ACC112 (cell line): ENCODE data around the gene ACE.

ENCODE experiments used
- H2AFZ ChIP-seq: fragments of 200-600 bp; sonication (generic); one replicate; pipeline ENCODE4 v1.6.0; 2017; ENCODE audit warnings: antibody characterized with exemption, low read length; ENCODE audit not compliant: unreplicated experiment
- H3K27ac ChIP-seq: fragments of 200-600 bp; sonication (generic); 2 replicates; pipeline ENCODE4 v1.5.1; 2014; ENCODE audit warnings: low read depth, mild to moderate bottlenecking, antibody characterized with exemption, low read length, moderate library complexity
- H3K27me3 ChIP-seq: fragments of 200-600 bp; sonication (generic); 2 replicates; pipeline ENCODE4 v1.6.1; 2014; ENCODE audit warnings: mild to moderate bottlenecking, antibody characterized with exemption, low read length, moderate library complexity, mixed read lengths; ENCODE audit not compliant: insufficient read depth
- H3K36me3 ChIP-seq: fragments of 200-600 bp; sonication (generic); 2 replicates; pipeline ENCODE4 v1.6.1; 2016; ENCODE audit warnings: mild to moderate bottlenecking, antibody characterized with exemption, low read length, moderate library complexity, mixed read lengths; ENCODE audit not compliant: insufficient read depth
- H3K4me1 ChIP-seq: fragments of 200-600 bp; sonication (generic); one replicate; pipeline ENCODE4 v1.6.1; 2016; ENCODE audit warnings: low read length, mixed read lengths; ENCODE audit not compliant: insufficient read depth, unreplicated experiment, control insufficient read depth
- H3K4me3 ChIP-seq: fragments of 200-600 bp; sonication (generic); 2 replicates; pipeline ENCODE4 v1.5.1; 2014; ENCODE audit warnings: mild to moderate bottlenecking, low read depth, low read length
- H3K79me2 ChIP-seq: fragments of 200-600 bp; sonication (generic); one replicate; pipeline ENCODE4 v1.6.0; 2016; ENCODE audit warnings: low read length; ENCODE audit not compliant: control insufficient read depth, unreplicated experiment, insufficient read depth

The ACE gene

GRCh38 chr17:63504261-63504660 lies 27.4 kb downstream of the ACE start:
- H3K27ac ChIP-seq: no peak overlapping the region
- H3K27me3 ChIP-seq: peaks cover 75% of the 10 kb centered on the region
- H3K36me3 ChIP-seq: no peaks in the 10 kb centered on the region
- no peaks in the 10 kb centered on the region for H3K79me2 ChIP-seq
- H2AFZ ChIP-seq: no peak overlapping the region
- no peak overlapping the region for H3K4me3 ChIP-seq
- no peaks in the 10 kb centered on the region for H3K4me1 ChIP-seq

- H3K79me2 ChIP-seq: no peaks in the 10 kb centered on the region
Measured at GRCh38 chr17:63505341-63505740, 28.5 kb downstream of the ACE start.

DNA sequence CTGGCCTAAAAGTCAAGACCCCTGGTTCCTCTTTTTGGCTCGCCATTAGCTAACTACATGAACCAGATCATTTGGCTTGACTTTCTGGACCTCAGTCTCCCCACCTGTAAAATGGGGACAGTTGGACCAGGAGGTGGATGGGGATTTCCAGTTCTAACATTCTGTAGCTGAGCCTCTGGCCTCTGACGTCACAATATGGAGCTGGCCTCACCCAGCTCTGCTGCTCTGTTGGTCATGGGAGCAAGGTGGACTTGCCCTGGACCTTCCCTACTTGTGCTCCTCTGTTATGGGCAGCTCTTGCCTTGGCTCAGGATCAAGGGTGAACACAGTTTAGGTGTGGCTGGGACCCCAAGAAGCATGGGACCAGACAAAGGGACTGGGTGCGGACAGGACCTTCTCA lies 29.8 kb downstream of the ACE start:
- peaks cover 63% of the 10 kb centered on the region for H3K27me3 ChIP-seq
- H2AFZ ChIP-seq: no peak overlapping the region
- no peaks in the 10 kb centered on the region for H3K79me2 ChIP-seq
- H3K36me3 ChIP-seq: no peaks in the 10 kb centered on the region
- H3K27ac ChIP-seq: no peak overlapping the region
- no peak overlapping the region for H3K4me3 ChIP-seq
- no peaks in the 10 kb centered on the region for H3K4me1 ChIP-seq

More at GRCh38 chr17:63505341-63505740, 28.5 kb downstream of the ACE start:
- Histone ChIP-seq H2AFZ (no peak overlapping the region), H3K27ac (no peak overlapping the region), H3K27me3 (peaks cover 75% of the 10 kb centered on the region), H3K36me3 (no peaks in the 10 kb centered on the region), H3K4me3 (no peak overlapping the region), H3K4me1 (no peaks in the 10 kb centered on the region)

- H3K27me3 ChIP-seq: peaks cover 34% of the 10 kb centered on the region
- no peaks in the 10 kb centered on the region for H3K4me1 ChIP-seq
- no peaks in the 10 kb centered on the region for H3K36me3 ChIP-seq
- H2AFZ ChIP-seq: no peak overlapping the region
- no peak overlapping the region for H3K27ac ChIP-seq
- no peaks in the 10 kb centered on the region for H3K79me2 ChIP-seq
- no peak overlapping the region for H3K4me3 ChIP-seq
Measured at GRCh38 chr17:63511331-63511730, 34.5 kb downstream of the ACE start.

DNA sequence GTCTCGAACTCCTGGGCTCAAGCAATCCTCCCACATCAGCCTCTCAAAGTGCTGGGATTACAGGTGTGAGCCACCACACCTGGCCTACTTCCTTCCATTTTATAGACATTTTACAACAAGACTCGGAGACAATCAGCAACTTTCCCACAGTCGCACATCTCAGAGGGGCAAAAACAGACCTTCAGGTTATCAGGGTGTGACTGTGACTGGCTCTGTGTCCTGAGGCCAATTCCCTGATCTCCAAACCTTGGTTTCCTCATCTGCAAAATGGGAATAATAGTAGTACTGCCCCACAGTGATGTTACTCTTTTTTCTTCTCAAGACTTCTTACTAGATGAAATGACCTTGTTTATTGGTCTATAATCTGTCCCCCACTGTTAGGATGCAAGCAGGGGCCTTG lies 35.5 kb downstream of the ACE start:
- no peaks in the 10 kb centered on the region for H3K79me2 ChIP-seq
- peaks cover 9% of the 10 kb centered on the region for H3K4me1 ChIP-seq
- no peak overlapping the region for H3K27ac ChIP-seq
- H2AFZ ChIP-seq: no peak overlapping the region
- H3K36me3 ChIP-seq: no peaks in the 10 kb centered on the region
- H3K27me3 ChIP-seq: peaks cover 23% of the 10 kb centered on the region
- H3K4me3 ChIP-seq: no peak overlapping the region

DNA sequence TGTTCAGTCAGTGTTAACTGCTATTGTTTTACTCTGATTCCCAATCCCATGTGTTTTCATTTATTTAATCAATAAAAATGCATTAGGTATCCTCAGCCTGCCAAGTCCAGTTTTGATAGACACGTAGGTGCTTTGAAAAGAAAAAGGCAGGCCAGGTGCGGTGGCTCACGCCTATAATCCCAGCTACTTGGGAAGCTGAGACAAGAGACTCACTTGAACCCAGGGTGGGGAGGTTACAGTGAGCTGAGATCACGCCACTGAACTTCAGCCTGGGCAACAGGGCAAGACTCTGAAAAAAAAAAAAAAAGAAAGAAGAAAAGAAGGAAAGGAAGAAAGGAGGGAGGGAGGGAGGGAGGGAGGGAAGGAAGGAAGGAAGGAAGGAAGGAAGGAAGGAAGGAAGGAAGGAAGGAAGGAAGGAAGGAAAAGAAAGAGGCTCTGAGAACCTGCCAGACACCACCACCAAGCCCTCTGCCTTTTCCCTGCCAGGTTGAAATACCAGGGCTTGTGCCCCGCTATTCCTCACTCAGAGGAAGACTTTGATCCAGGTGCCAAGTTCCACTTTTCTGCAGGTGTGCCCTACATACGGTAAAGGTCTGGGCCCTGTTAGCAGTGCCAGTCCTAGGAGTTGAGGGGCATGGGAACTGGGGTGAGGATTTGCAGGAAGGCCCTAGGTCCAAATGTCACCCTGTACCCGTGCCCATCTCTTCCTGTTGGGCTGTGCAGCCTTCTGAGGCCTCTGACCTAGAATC lies 36.2 kb downstream of the ACE start:
- Histone ChIP-seq H3K79me2 (no peaks in the 10 kb centered on the region), H3K36me3 (no peaks in the 10 kb centered on the region), H2AFZ (no peak overlapping the region), H3K4me3 (no peak overlapping the region), H3K27me3 (peaks cover 16% of the 10 kb centered on the region), H3K27ac (no peak overlapping the region), H3K4me1 (peaks cover 14% of the 10 kb centered on the region)

GRCh38 chr17:63514477-63514876 lies 37.6 kb downstream of the ACE start:
- H3K27me3 ChIP-seq: peaks cover 11% of the 10 kb centered on the region

DNA sequence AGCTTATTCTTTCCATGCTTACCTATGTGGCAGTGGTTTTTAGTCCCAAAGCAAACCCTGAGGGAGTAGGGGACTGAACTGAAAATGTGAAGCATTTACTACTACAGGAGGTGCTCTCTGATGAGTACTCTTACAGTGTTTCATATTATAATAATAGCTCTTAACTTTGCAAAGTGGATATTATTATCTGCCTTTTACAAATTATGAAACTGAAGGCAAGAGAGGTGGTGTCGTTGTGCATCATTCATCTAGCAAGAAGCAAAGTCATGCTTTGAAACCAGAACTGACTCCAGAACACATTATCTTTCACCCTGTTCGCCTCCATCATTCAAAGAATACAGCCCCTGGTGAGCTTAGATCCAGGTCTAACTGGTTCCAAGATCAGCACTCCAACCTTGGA lies 38.1 kb downstream of the ACE start:
- peaks cover 14% of the 10 kb centered on the region for H3K4me1 ChIP-seq
- no peak overlapping the region for H2AFZ ChIP-seq
- H3K4me3 ChIP-seq: no peak overlapping the region
- H3K36me3 ChIP-seq: no peaks in the 10 kb centered on the region
- H3K79me2 ChIP-seq: no peaks in the 10 kb centered on the region
- peaks cover 11% of the 10 kb centered on the region for H3K27me3 ChIP-seq
- no peak overlapping the region for H3K27ac ChIP-seq

More at GRCh38 chr17:63514477-63514876, 37.6 kb downstream of the ACE start:
- Histone ChIP-seq H3K36me3 (no peaks in the 10 kb centered on the region), H3K4me1 (peaks cover 14% of the 10 kb centered on the region), H3K27ac (no peak overlapping the region), H3K4me3 (no peak overlapping the region), H2AFZ (no peak overlapping the region), H3K79me2 (no peaks in the 10 kb centered on the region)

DNA sequence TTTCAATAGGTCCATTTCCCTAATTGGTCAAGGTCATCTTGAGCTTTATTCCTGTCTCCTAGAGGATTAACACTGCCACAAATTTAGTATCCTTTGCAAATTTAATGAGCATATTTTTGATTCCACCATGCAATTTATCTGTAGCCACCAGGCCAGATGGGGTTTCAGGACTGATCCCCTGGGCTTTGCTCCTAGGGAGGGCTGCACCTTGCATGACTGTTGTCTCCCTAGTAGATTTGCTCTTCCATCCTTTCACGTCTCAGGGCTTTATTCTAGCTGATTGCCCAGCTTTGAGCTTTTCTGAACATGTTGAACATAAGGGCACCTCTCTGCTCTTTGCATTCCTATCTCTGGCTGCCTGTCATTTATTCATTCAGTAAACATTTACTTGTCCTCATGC lies 38.6 kb downstream of the ACE start:
- no peaks in the 10 kb centered on the region for H3K79me2 ChIP-seq
- no peak overlapping the region for H3K4me3 ChIP-seq
- peaks cover 11% of the 10 kb centered on the region for H3K27me3 ChIP-seq
- peaks cover 14% of the 10 kb centered on the region for H3K4me1 ChIP-seq
- no peaks in the 10 kb centered on the region for H3K36me3 ChIP-seq
- H3K27ac ChIP-seq: no peak overlapping the region
- H2AFZ ChIP-seq: no peak overlapping the region

- Histone ChIP-seq H3K4me1 (peaks cover 14% of the 10 kb centered on the region), H3K79me2 (no peaks in the 10 kb centered on the region), H2AFZ (no peak overlapping the region), H3K27me3 (peaks cover 17% of the 10 kb centered on the region), H3K27ac (no peak overlapping the region), H3K36me3 (no peaks in the 10 kb centered on the region), H3K4me3 (no peak overlapping the region)
Measured at GRCh38 chr17:63516910-63517824, 40.3 kb downstream of the ACE start.
